ENCODE measurements around the gene INPP5D. TPM values are rescaled to one million over a fixed set of nuclear protein-coding genes. Genes with fewer than 3 reads are reported as not detected.

INPP5D gene
- total RNA-seq, 1 donor from 2014 or later = 275 TPM

GRCh38 chr2:233062451-233062850 lies 2.3 kb downstream of the INPP5D start:
- Mint-ChIP-seq H3K4me1 (peaks cover 71% of the 10 kb centered on the region), H3K27ac (peak overlapping the region; percentile 87), H3K9me3 (no peaks in the 10 kb centered on the region), H3K4me3 (peak overlapping the region; percentile 96), H3K27me3 (no peaks in the 10 kb centered on the region), H3K36me3 (ENCODE audit: low read depth) (peaks cover 59% of the 10 kb centered on the region)
- CTCF ChIA-PET = interaction anchor here (3.0 kb wide), 1 partner anchor 38 kb away, joined by 22 read pairs; no protein-coding TSS in a partner anchor
- DNase-seq (peak; percentile 15), ATAC-seq (ENCODE audit: low read depth) (no peak)
- no peak for TF ChIP-seq CTCF (IDR thresholded peaks at IDR 0.05)
- POLR2A ChIA-PET = interaction anchor here (0.7 to 7.6 kb wide), 7 partner anchors 9 to 277 kb away, joined by 3 to 308 read pairs (median 87); no protein-coding TSS in a partner anchor
- intact Hi-C loops (cut with micrococcal nuclease) = loop anchor here (5.0 to 10.0 kb wide), 3 partner anchors 295 to 355 kb away; no protein-coding TSS in a partner anchor

GRCh38 chr2:233062946-233063268 lies 2.8 kb downstream of the INPP5D start:
- H3K4me3 Mint-ChIP-seq = peak overlapping the region; percentile 96
- ChIA-PET POLR2A (interaction anchor here (0.9 to 7.6 kb wide), 8 partner anchors 8 to 61 kb away, joined by 3 to 308 read pairs (median 19); no protein-coding TSS in a partner anchor), CTCF (no interaction called here)
- H3K36me3 Mint-ChIP-seq (ENCODE audit: low read depth) = peaks cover 62% of the 10 kb centered on the region
- no peak for DNase-seq
- no peak for TF ChIP-seq CTCF (IDR thresholded peaks at IDR 0.05)
- H3K9me3 Mint-ChIP-seq = no peaks in the 10 kb centered on the region
- H3K4me1 Mint-ChIP-seq = peaks cover 75% of the 10 kb centered on the region
- peak overlapping the region; percentile 87 for H3K27ac Mint-ChIP-seq
- no peak for ATAC-seq (ENCODE audit: low read depth)
- intact Hi-C loops (cut with micrococcal nuclease) = loop anchor here (5.0 to 10.0 kb wide), 3 partner anchors 294 to 354 kb away; no protein-coding TSS in a partner anchor
- H3K27me3 Mint-ChIP-seq = no peaks in the 10 kb centered on the region

GRCh38 chr2:233063269-233063975 lies 3.3 kb downstream of the INPP5D start:
- Mint-ChIP-seq H3K27me3 (no peaks in the 10 kb centered on the region), H3K36me3 (ENCODE audit: low read depth) (peaks cover 63% of the 10 kb centered on the region), H3K4me3 (peak overlapping the region; percentile 96), H3K9me3 (no peaks in the 10 kb centered on the region), H3K4me1 (peaks cover 76% of the 10 kb centered on the region), H3K27ac (peak overlapping the region; percentile 87)
- intact Hi-C loops (cut with micrococcal nuclease) = loop anchor here (5.0 to 10.0 kb wide), 3 partner anchors 294 to 354 kb away; no protein-coding TSS in a partner anchor
- ATAC-seq (ENCODE audit: low read depth) (peak; percentile 20), DNase-seq (peak; percentile 43)
- CTCF ChIA-PET = interaction anchor here (1.3 kb wide), 1 partner anchor 61 kb away, joined by 4 read pairs; no protein-coding TSS in a partner anchor
- POLR2A ChIA-PET = interaction anchor here (0.9 to 7.6 kb wide), 6 partner anchors 12 to 60 kb away, joined by 3 to 308 read pairs (median 19); no protein-coding TSS in a partner anchor
- no peak for TF ChIP-seq CTCF (IDR thresholded peaks at IDR 0.05)

GRCh38 chr2:233063976-233064411 lies 3.9 kb downstream of the INPP5D start:
- H3K9me3 Mint-ChIP-seq = no peaks in the 10 kb centered on the region
- peaks cover 69% of the 10 kb centered on the region for H3K36me3 Mint-ChIP-seq (ENCODE audit: low read depth)
- peaks cover 77% of the 10 kb centered on the region for H3K4me1 Mint-ChIP-seq
- CTCF ChIA-PET = interaction anchor here (1.3 kb wide), 1 partner anchor 61 kb away, joined by 4 read pairs; no protein-coding TSS in a partner anchor
- ATAC-seq (ENCODE audit: low read depth) (no peak), DNase-seq (no peak)
- H3K27me3 Mint-ChIP-seq = no peaks in the 10 kb centered on the region
- POLR2A ChIA-PET = interaction anchor here (0.7 to 7.6 kb wide), 7 partner anchors 11 to 60 kb away, joined by 3 to 308 read pairs (median 18); no protein-coding TSS in a partner anchor
- TF ChIP-seq CTCF (IDR thresholded peaks at IDR 0.05) = no peak
- peak overlapping the region; percentile 87 for H3K27ac Mint-ChIP-seq
- H3K4me3 Mint-ChIP-seq = peak overlapping the region; percentile 96
- intact Hi-C loops (cut with micrococcal nuclease) = loop anchor here (5.0 to 10.0 kb wide), 3 partner anchors 293 to 353 kb away; no protein-coding TSS in a partner anchor
